ENCODE results near the gene TMEM184B.

TMEM184B gene

DNA sequence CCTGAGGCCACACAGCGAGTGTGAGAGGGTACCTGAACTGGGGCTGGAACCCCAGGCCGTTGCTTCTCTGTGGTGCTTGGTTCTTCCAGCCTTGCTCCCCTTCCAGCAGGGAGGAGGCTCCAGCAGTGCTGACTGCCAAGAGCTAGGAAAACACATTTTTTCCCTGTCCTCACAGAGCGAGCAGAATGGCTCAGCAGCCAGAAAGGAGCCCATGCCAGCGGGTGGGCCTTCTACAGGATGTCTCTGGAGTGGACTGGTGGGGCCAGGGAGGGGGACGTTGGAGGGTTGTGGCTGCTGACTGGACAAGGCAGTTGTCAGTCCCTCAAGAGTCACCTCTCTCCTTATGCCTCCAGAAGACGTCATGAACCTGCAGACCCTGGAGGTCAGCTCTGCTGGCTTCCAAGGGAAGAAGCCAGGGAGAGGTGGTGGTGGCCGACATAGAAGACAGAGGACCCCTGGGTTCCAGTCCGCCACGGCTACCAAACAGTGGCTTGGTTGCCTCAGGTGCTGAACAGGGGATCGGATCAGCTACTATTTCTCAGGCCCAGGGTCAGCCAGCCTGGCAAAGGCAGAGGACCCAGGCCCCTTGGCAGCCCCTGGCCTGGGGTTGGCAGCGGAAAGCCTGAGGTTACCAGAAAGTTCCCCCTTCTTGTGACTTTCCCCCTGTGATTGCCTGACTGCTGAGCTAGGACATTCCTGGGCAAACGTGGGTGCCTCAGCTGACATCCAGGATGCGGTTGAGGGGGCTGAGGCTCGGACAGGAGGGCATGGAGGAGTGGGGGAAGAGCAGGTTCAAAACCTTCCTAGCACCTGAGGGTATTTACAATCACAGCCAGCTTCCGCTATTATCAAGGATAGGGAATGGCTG, 67.3 kb downstream of the TMEM184B start:
- FAIRE-seq (no peak), DNase-seq (ENCODE audit: low spot score) (no peak)

DNA sequence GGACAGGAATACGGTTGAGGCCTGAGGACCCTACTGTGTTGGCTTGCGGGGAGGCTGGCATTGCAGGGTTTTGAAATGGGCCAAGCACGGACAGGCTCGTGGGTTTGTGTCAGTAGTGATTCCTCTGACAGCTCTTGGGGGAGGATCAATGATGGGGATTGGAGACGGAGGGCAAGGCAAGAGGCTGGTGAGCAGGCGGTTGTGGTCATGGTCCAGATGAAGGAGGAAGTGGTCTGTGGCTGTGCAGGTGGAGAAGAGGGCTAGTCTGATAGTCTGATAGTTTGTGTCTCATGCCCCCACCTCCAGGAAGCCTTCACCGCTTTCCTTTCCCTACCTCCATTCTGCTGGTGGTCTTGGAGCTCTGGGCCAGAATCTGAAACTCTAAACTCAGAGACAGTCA, 68.0 kb downstream of the TMEM184B start:
- FAIRE-seq (no peak), DNase-seq (ENCODE audit: low spot score) (no peak)

DNA sequence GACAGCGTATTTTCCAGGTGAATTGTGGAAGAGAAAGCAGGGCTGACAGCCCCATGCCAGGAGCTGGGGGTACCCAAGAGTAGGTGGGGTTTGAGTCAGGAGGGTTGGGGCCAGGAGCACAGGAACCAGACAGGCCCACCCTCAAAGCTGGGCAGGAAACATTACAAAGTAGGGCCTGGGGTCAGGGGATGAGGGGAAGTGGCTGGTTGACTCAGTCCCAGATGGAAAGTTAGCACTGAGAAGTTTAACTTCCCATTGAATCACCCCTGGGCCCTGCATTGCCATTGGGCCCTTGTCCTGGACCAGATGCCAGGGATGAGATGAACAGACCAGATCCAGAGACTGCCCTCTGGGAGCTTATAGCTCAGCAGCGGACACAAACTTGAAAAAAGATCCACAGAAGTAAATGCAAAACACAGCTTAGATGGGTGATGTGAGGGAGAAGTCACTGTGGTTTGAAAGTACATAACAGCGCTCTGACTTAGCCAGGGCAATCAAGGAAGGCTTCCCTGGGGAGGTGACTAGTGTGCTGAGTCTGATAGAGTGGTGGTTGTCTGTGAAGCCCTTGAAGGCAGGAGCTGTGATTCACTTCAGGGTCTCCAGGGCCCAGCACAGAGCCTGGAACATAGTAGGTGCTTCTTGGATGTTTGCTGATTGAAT, 68.8 kb downstream of the TMEM184B start:
- FAIRE-seq: no peak

DNA sequence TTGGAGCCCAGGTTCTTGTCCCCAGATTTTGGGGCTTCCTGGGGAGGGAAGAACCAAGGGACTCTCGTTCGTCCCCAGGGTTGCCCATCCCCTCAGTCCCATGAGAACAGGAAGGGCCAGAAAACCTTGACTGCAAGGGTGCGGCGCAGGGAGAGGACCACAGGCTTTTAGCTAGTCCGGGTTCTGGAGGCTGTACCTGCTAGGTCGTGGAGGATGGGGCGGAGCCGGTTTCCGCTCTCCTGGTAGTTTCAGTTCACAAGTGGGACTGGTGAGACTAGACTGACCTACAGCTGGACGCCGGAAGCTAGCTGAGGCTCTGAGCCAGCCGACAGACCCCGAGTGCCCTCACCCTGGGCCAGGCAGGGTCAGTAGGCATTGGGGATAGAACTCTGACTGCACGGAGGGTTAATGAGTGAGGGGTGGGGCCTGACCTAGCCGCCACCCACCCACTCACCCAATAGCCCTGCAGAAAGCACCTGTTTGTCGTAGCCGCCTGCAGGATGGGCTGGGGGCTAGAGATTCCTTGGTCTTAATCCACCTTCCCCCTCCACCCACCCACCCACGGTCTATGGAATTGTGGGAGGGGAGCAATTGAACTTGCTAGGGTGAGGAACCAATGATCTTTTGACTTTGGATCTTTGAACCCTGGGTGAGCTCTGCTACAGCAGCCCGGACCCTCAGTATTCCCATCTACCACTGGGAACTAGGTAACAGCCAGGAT, 69.6 kb downstream of the TMEM184B start:
- DNase-seq (ENCODE audit: low spot score): no peak
- no peak for FAIRE-seq

More for the DNA sequence above, 68.8 kb downstream of the TMEM184B start:
- DNase-seq (ENCODE audit: low spot score): no peak

DNA sequence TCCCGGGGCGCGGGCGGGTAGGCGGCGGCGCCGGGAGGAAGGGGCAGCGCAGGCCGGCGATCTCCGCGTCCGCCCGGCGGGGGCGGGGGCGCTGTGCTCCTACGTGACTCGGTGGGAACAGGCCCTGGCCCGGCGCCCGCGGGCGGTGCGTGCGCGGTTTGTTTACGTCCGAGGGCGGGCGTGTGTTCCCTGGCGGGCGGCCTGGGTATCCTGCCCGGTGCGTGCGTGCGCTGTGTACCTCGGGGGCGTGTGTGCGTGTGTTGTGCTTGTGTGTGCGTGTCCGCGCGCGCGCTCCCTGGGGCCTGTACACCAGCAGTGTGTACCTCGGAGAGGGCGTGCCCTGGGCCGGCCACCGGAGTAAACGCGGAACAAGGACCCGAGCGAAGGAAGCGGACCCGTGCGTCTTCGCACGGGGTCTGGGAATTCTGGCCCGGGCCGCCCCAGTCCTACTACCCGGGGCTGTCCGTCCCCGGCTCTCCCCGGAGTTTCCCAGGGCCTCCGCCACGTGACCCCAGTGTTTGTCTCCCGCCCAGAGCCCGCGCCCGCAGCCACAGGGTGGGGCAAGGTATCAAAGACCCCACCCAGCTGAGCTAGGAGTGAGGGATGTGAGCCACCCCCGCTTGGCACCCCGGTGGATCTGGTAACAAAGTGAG, 70.2 kb downstream of the TMEM184B start:
- FAIRE-seq: no peak
- peak; percentile 35 for DNase-seq (ENCODE audit: low spot score)

DNA sequence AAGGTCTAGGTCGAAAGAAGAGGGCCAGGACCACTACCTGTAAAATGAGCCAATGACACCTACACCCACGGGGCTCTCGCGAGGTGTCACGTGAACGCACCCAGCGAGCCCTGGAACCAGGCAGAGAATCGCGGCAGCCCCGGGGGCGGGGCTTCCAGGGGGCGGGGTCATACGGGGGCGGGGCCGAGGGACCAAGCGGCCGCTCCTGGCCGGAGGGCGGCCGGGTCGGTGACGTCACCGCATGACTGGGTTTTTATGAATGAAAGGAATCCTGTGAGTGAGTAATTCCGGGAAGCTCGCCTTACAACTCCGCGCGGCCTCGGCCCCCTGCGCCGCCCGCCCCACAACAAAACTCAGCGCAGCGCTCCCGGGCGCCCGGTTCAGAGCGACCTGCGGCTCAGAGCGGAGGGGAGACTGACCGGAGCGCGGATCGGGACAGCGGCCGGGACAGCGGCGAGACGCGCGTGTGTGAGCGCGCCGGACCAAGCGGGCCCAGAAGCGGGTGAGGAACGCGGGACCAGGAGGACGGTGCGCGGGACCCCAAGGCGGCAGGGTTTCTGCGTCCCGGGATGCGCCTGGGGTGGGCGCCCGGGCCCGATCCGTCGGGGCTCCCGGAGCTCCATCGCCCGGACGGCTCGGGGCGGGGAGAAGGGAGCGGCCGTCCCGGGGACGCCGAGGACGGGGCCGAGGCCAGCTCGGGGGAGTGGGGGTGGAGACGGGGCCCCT, 70.9 kb downstream of the TMEM184B start, which contains the start of gene MAFF:
MAFF (plus strand) TSS at position 284 of the 726 bp plus-strand sequence. CDS start 11,860 bp downstream, outside the sequence.
- FAIRE-seq: no peak
- DNase-seq (ENCODE audit: low spot score): peak; percentile 89

DNA sequence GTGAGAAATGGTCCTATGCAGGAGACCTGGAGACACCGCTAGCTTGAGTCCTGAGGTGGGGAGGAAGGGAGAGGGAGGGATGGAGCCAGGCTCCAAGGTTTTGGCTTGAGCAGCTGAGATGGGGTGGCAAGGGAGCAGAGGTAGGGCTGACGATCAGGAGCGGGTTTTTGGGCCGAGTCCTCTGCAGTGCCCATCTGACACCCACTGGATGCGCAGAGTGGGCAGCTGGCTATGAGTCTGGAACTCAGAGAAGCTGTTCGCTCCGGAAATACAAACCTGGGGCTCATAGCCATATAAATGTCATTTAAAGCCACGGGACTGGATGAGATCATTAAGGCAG, 71.5 kb downstream of the TMEM184B start:
- FAIRE-seq (no peak), DNase-seq (ENCODE audit: low spot score) (no peak)

DNA sequence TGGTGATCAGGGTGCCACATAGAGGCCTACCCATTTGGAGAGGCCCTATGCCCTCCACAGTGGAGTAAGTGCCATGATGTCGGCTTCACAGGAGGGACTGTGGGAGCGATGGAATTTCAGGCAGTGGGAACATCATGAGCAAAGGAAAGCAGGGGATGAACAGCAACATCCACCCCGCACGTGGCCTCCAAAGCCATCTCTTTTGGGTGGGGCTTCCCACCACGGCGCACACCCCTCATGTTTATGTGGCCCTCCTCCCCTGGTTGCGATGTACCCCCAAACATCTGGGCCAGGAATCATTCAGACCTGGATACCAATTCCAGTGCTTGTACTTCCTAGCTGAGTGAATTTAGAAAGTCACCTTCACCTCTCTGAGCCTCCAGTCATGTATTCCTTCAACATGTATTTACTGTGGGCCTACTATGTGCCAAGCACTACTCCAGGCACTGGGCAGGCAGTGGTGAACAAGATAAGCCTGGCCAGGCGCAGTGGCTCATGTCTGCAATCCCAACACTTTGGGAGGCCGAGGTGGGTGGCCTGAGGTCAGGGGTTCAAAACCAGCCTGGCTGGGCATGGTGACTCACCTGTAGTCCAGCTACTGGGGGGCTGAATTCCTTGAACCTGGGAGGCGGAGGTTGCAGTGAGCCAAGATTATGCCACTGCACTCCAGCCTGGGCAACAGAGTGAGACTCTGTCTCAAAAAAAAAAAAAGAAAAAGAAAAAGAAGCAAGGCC, 72.8 kb downstream of the TMEM184B start:
- no peak for FAIRE-seq
- DNase-seq (ENCODE audit: low spot score): no peak

DNA sequence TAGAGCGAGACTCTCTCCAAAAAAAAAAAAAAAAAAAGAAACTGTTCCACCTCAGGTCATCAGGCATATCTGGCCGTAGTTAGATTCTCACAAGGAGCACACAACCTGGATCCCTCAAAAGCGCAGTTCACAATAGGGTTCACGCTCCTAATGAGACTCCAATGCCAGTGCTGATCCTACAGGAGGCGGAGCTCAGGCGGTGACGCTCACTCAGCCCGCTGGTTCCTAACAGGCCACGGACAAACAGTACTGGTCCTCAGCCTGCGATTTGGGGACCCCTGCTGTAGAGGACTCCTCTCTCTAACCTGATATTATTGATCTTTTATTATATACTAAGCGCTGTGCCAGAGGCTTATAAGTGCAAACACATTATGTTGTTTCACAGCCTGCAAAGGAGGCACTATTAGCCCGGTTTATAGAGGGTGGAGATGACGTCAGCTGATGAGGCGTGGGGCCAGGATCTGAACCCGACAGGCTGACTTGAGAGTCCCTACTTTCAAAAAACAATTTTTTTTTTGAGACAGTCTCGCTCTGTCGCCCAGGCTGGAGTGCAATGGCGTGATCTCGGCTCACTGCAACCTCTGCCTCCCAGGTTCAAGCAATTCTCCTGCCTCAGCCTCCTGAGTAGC, 75.9 kb downstream of the TMEM184B start:
- no peak for DNase-seq (ENCODE audit: low spot score)
- FAIRE-seq: no peak

DNA sequence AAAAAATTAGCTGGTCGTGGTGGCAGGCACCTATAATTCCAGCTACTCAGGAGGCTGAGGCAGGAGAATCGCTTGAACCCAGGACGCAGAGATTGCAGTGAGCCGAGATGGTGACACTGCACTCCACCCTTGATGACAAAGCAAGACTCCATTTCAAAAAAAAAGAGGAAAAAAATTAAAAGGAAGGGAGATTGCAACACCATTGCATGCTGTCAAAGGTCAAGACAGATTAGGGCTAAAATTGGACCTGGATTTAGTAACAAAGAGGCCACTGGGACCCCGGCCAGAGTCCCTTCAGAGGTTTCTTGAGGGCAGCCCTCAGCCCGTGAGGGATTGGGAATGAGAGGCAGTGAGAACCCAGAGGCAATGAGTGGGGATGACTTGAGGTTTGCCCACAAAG, 79.2 kb downstream of the TMEM184B start:
- no peak for FAIRE-seq
- DNase-seq (ENCODE audit: low spot score): no peak

DNA sequence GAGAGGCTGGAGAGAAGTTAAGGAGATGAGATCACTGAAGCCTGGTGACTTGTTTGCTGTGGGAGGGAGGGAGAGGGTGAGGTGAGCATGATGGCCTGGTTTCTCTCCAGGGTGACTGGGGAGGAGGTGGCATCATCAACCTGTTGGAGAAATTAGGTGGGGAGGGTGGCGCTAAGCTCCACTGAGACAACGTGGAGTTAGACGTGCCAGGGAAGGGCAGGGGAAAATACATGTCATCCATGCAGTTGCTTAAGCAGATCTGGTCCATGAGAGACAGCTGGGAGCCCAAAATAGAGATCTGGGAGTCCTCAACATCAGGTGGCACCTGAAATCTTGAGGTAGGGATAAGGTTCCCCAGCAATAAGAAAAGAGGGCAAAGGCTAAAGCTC, 80.3 kb downstream of the TMEM184B start:
- FAIRE-seq (no peak), DNase-seq (ENCODE audit: low spot score) (no peak)

DNA sequence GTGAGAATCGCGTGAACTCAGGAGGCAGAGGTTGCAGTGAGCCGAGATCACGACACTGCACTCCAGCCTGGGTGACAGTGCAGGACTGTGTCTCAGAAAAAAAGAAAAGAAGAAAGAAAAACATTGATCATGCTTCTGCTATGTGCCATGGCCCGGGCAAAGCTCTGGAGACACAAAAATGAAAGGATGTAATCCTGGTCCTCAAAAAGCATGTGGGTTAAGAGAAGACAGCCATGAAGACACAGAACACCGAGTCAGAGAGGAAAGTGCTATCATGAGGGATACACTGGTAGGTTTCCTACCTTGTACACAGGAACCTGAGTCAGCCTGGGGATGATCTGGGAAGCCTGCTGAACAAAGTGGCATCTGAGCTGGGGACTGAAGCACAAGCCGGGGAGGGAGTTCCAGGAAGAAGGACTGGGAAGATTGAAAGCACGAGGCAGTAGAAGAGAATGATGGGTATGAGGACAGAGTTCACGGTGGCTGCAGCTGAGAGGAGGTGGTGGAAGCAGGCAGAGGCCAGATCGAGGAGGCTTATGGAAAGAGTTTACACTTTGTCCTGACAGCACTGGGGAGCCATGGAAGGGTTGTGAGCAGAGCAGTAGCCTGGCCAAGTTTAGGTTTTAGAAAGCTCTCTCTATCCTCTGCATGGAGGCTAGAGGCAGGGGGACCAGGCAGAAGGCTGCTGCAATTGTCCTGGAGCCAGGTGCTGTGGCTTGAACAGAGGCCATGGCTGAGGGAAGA, 80.9 kb downstream of the TMEM184B start:
- DNase-seq (ENCODE audit: low spot score) (no peak), FAIRE-seq (no peak)

DNA sequence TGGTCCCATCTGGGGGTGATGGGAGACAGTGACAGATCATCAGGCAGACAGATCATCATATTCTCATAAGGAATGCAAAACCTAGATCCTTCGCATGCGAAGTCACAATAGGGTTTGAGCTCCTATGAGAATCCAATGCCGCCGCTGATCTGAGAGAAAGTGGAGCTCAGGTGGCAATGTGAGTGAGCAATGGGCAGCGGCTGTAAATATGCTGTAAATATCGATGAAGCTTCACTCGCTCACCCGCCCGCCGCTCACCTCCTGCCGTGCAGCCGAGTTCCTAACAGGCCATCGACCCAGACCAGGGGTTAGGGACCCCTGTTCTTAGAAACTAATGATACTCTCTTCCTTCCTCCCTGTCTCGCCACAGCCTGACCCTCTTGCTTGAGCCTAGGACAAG, 81.8 kb downstream of the TMEM184B start:
- no peak for DNase-seq (ENCODE audit: low spot score)
- no peak for FAIRE-seq

DNA sequence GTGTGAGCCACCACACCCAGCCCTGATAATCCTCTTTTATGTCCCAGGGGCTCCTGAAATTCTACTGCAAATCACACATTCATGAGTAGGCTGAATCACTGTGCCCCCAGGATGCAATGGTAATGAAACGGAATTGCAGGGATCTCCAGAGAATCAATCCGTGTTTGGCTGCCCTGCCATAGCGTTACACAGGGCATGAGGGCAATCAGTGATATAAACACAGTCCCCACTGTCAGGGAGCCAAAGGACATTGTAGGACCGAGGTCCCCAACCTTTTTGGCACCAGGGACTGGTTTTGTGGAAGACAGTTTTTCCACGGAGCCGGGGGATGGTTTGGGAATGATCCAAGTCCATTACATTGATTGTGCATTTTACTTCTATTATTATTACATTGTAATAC, 82.2 kb downstream of the TMEM184B start:
- FAIRE-seq: no peak
- DNase-seq (ENCODE audit: low spot score): no peak

DNA sequence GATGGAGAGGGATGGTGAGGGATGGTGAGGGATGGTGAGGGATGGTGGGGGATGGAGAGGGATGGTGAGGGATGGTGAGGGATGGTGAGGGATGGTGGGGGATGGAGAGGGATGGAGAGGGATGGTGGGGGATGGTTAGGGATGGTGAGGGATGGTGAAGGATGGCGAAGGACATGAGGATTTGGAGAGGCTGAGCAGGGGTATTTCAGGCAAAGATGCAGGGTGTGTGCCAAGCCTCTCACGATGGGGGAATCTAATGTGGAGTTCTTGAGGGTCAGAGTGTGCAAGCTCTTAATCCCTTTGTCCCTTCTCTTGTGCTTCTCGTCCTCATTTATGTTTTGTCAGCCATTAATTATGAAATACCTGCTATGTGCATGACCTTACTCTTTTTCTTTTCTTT, 83.7 kb downstream of the TMEM184B start:
- no peak for DNase-seq (ENCODE audit: low spot score)
- FAIRE-seq: no peak

DNA sequence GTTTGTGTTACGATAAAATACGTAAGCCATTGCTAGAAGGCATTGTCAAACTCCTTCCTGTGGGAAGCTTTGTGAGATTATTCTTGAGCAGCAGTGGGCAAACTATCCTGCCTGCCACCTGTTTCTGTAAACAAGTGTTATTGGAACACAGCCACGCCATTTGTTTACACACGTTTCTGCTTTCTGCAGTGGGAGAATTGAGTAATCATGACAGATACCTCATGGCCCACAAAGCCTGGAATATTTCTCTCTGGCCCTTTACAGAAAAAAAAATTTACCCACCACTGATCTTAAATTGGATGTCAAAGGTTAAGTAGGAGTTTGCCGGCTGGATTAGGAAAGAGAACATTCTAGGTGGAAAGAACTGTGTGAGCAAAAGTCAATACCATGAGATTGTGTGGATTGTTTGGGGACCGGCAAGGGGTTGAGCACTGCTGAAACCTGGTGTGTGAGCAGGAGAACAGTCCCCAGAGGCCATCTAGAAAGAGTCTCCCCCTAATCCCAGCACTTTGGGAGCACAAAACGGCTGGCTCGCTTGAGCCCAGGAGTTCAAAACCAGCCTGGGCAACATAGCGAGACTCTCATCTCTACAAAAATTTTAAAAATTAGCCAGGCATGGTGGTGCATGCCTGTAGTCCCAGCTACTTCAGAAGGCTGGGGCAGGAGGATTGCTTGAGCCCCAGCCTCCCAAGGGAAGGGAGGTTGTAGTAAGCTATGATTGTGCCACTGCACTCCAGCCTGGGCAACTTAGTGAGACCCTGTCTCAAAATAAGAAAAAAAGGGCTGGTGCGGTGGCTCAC, 85.2 kb downstream of the TMEM184B start:
- DNase-seq (ENCODE audit: low spot score) (no peak), FAIRE-seq (no peak)

DNA sequence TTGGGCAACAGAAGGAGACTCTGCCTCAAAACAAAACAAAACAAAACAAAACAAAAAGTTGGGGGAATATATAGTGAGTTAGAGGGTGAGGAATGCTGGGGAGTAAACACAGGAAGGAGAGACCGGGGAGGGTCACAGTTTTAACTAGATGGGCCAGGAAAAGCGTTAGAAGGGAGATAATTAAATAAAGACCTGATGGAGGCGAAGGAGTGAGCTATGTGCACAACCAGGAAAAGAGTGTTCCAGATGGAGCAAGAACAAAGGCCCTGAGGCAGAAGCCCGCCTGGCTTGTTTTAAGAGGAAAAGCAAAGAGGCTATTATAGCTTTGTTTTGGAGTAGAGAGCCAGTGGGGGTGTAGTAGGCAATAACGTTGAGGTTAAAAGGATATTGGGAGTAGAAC, 86.4 kb downstream of the TMEM184B start:
- DNase-seq (ENCODE audit: low spot score): no peak
- FAIRE-seq: no peak

DNA sequence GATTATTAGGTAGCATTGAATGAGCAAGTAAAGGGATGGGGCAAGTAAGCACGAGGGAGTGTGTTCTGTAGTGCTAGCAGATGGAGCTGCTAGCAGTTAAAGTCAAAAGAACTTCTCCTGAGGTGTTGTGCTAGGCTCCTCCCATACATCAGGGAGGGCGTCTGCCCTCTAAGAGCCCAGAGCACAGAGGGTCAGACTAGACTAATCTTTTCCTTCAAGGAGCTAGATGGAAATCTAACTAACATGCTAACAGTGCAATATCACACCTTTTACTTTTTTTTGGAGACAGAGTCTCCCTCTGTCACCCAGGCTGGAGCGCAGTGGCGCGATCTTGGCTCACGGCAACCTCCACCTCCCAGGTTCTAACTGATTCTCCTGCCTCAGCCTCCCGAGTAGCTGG, 88.0 kb downstream of the TMEM184B start:
- FAIRE-seq: no peak

More for the DNA sequence above, 88.0 kb downstream of the TMEM184B start:
- no peak for DNase-seq (ENCODE audit: low spot score)
